ENCODE data around the gene SFXN1.

SFXN1 gene

DNA sequence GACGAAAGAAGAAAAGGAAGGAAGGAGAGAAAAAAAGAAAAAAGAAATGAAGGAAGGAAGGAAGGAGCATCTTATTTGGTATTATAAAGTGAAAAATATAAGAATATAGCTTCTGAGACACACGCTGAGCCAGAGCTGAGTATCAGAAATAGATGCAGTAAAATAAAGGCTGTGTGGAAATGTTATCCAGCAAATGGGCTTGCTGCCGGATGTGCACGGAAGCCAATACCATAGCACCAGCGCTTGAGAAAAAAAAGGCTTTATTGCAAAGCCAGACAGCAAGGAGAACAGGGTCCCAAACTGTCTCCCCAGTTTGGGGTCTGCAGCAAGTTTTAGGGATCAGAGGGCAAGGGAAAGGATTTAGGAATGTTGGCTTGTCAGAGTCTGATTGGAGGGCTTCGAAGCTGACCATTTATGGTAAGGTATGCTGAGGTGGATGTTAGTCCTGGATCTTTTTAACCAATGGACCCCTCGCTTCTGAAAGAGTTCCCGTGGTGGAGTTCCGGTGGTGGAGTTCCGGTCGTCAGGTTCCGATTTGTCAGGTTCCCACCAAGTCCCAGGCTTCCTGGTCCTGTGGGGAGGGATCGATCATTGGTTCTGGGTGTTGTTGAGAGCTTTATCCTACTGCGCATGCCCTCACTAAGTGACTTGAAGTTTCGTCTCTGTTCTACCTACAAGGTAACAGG lies 70.4 kb downstream of the SFXN1 start:
- DNase-seq (ENCODE audit: insufficient read length) (no peak), FAIRE-seq (no peak)
- TF ChIP-seq POLR2AphosphoS5 (IDR thresholded peaks at IDR 0.05; ENCODE audit: low read depth, low read length) (no peak), TAF1 (IDR thresholded peaks at IDR 0.05; ENCODE audit: borderline replicate concordance, low read depth, low read length) (no peak), POLR2A (IDR thresholded peaks at IDR 0.05; ENCODE audit: low read depth, low read length) (no peak)

- FAIRE-seq: no peak
- no peak for DNase-seq (ENCODE audit: insufficient read length)
- TF ChIP-seq POLR2A (IDR thresholded peaks at IDR 0.05; ENCODE audit: low read depth, low read length) (no peak), TAF1 (IDR thresholded peaks at IDR 0.05; ENCODE audit: borderline replicate concordance, low read depth, low read length) (no peak), POLR2AphosphoS5 (IDR thresholded peaks at IDR 0.05; ENCODE audit: low read depth, low read length) (no peak)
These were observed 71.9 kb downstream of the SFXN1 start for GRCh38 chr5:175550055-175550805.

DNA sequence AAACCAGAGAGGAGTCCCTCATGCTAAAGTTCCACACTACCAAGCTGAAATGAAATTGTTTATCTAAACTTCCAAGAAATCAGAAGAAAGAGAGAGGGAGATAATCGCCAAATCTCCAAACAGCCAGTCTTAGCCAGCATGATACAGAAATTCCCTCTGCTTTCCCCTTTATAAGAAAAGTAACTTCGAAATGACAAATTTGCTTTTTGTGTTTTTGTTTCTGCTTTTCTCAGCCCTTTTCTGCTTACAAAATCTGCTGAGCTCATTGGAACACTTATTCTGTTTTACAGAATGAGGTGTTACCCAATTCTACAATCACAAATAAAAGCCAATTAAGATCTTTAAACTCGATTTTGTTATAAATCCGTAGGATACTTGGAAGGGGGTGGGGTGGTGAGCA lies 72.9 kb downstream of the SFXN1 start:
- FAIRE-seq (no peak), DNase-seq (ENCODE audit: insufficient read length) (no peak)
- TF ChIP-seq TAF1 (IDR thresholded peaks at IDR 0.05; ENCODE audit: borderline replicate concordance, low read depth, low read length): no peak
- no peak for TF ChIP-seq POLR2A (IDR thresholded peaks at IDR 0.05; ENCODE audit: low read depth, low read length)
- no peak for TF ChIP-seq POLR2AphosphoS5 (IDR thresholded peaks at IDR 0.05; ENCODE audit: low read depth, low read length)

DNA sequence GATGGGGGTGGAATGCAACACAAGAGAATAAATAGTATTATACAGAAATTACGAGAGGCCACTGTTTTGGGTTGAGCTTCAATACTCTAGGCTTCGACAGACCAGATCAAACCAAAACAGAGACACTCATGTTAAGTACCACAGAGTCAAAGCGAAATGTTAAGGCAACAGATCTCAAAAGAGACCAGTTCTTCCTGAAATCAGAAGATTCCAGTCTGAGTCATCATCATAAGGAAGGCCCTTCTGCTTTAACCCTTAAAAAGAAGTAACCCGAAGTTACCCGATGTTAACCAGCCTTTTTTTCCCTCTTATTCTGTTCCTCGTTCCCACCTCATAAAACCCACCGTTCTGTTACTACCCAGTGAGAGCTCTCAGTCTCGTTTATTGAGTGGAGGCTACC lies 75.9 kb downstream of the SFXN1 start:
- no peak for TF ChIP-seq TAF1 (IDR thresholded peaks at IDR 0.05; ENCODE audit: borderline replicate concordance, low read depth, low read length)
- no peak for TF ChIP-seq POLR2A (IDR thresholded peaks at IDR 0.05; ENCODE audit: low read depth, low read length)
- TF ChIP-seq POLR2AphosphoS5 (IDR thresholded peaks at IDR 0.05; ENCODE audit: low read depth, low read length): no peak
- DNase-seq (ENCODE audit: insufficient read length): no peak
- FAIRE-seq: no peak

GRCh38 chr5:175555168-175555785 lies 76.9 kb downstream of the SFXN1 start:
- no peak for TF ChIP-seq TAF1 (IDR thresholded peaks at IDR 0.05; ENCODE audit: borderline replicate concordance, low read depth, low read length)
- TF ChIP-seq POLR2A (IDR thresholded peaks at IDR 0.05; ENCODE audit: low read depth, low read length): no peak
- TF ChIP-seq POLR2AphosphoS5 (IDR thresholded peaks at IDR 0.05; ENCODE audit: low read depth, low read length): no peak
- FAIRE-seq: no peak
- no peak for DNase-seq (ENCODE audit: insufficient read length)

DNA sequence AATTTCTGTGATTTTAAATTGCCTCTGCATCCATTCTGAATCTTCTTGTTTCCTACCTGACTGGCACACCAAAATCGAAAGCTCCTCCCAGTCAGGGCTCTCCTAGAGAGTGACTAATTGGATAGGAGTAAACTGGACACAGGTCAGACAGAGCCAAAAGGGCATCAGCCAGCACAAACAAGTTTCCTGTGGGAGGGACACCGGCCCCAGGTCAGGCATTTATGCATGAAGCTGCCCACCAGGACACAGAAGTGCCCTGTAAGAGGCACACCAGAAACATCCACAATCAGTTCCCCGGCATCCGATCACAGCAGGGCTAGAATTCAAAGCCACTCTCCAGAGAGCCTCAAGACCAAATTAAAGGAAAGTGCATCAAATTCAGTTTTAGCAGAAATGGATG lies 78.4 kb downstream of the SFXN1 start:
- DNase-seq (ENCODE audit: insufficient read length): no peak
- TF ChIP-seq POLR2AphosphoS5 (IDR thresholded peaks at IDR 0.05; ENCODE audit: low read depth, low read length) (no peak), TAF1 (IDR thresholded peaks at IDR 0.05; ENCODE audit: borderline replicate concordance, low read depth, low read length) (no peak), POLR2A (IDR thresholded peaks at IDR 0.05; ENCODE audit: low read depth, low read length) (no peak)
- FAIRE-seq: no peak

- DNase-seq (ENCODE audit: insufficient read length) (no peak), FAIRE-seq (no peak)
- TF ChIP-seq POLR2AphosphoS5 (IDR thresholded peaks at IDR 0.05; ENCODE audit: low read depth, low read length): no peak
- TF ChIP-seq POLR2A (IDR thresholded peaks at IDR 0.05; ENCODE audit: low read depth, low read length): no peak
- TF ChIP-seq TAF1 (IDR thresholded peaks at IDR 0.05; ENCODE audit: borderline replicate concordance, low read depth, low read length): no peak
These were observed 79.4 kb downstream of the SFXN1 start for GRCh38 chr5:175557778-175558177.

- no peak for DNase-seq (ENCODE audit: insufficient read length)
- TF ChIP-seq POLR2A (IDR thresholded peaks at IDR 0.05; ENCODE audit: low read depth, low read length): no peak
- TF ChIP-seq POLR2AphosphoS5 (IDR thresholded peaks at IDR 0.05; ENCODE audit: low read depth, low read length): no peak
- TF ChIP-seq TAF1 (IDR thresholded peaks at IDR 0.05; ENCODE audit: borderline replicate concordance, low read depth, low read length): no peak
- no peak for FAIRE-seq
These were observed 80.6 kb downstream of the SFXN1 start for GRCh38 chr5:175558801-175559480.

DNA sequence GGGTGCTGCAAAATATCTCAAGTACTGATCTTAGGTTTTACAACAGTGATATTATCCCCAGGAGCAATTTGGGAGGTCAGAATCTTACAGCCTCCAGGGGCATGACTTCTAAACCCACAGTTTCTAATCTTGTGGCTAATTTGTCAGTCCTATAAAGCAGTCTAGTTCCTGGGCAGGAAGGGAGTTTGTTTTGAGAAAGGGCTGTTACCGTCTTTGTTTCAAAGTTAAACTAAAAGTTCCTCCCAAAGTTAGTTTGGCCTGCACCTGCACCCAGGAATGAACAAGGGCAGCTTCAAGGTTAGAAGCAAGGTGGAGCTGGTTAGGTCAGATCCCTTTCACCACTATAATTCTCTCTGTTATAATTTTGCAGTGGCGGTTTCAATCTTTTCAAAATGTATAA lies 81.7 kb downstream of the SFXN1 start:
- DNase-seq (ENCODE audit: insufficient read length) (no peak), FAIRE-seq (no peak)
- no peak for TF ChIP-seq POLR2A (IDR thresholded peaks at IDR 0.05; ENCODE audit: low read depth, low read length)
- TF ChIP-seq POLR2AphosphoS5 (IDR thresholded peaks at IDR 0.05; ENCODE audit: low read depth, low read length): no peak
- no peak for TF ChIP-seq TAF1 (IDR thresholded peaks at IDR 0.05; ENCODE audit: borderline replicate concordance, low read depth, low read length)

GRCh38 chr5:175561085-175561484 lies 82.7 kb downstream of the SFXN1 start:
- no peak for DNase-seq (ENCODE audit: insufficient read length)
- TF ChIP-seq POLR2A (IDR thresholded peaks at IDR 0.05; ENCODE audit: low read depth, low read length) (no peak), TAF1 (IDR thresholded peaks at IDR 0.05; ENCODE audit: borderline replicate concordance, low read depth, low read length) (no peak), POLR2AphosphoS5 (IDR thresholded peaks at IDR 0.05; ENCODE audit: low read depth, low read length) (no peak)
- FAIRE-seq: no peak

GRCh38 chr5:175564716-175565115 lies 86.4 kb downstream of the SFXN1 start:
- DNase-seq (ENCODE audit: insufficient read length): no peak
- FAIRE-seq: no peak
- TF ChIP-seq POLR2A (IDR thresholded peaks at IDR 0.05; ENCODE audit: low read depth, low read length) (no peak), POLR2AphosphoS5 (IDR thresholded peaks at IDR 0.05; ENCODE audit: low read depth, low read length) (no peak), TAF1 (IDR thresholded peaks at IDR 0.05; ENCODE audit: borderline replicate concordance, low read depth, low read length) (no peak)

All from GM12892 (cell line).